PC-9 (cell line): ENCODE results near the gene BACH1.

Experiments used
- EZH2 ChIP-seq: fragments of 200-600 bp; sonication (generic); IDR thresholded peaks from 2 replicates; pipeline ENCODE4 v1.8.0; 2017; ENCODE audit warnings: antibody characterized with exemption, low read depth
- TF ChIP-seq, protein P1 (sequence below): fragments of 200-600 bp; sonication (generic); conservative IDR thresholded peaks from 2 replicates; pipeline ENCODE4 v1.6.1; 2017; ENCODE audit warnings: mixed run types, antibody characterized with exemption, mild to moderate bottlenecking, moderate library complexity

DNA sequence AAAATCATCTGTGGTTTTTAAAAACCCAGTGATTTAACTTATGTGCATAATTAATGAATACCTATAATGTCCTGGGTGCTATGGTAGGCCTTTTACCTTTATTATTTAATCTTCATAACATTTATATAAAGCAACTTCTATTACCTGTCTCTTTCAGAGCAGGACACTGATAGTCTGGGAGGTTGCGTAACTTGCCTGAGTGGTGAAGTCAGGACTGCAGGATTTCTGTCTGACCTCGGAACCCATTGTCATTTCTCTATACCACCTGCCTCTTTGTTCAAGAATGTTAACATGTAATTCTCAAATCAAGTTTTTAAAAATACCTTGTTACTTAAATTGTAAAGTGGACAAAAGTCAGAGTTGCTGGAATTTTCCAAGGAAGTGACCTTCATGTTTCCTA lies 41.0 kb upstream of the BACH1 start:
- TF ChIP-seq, protein P1, sequence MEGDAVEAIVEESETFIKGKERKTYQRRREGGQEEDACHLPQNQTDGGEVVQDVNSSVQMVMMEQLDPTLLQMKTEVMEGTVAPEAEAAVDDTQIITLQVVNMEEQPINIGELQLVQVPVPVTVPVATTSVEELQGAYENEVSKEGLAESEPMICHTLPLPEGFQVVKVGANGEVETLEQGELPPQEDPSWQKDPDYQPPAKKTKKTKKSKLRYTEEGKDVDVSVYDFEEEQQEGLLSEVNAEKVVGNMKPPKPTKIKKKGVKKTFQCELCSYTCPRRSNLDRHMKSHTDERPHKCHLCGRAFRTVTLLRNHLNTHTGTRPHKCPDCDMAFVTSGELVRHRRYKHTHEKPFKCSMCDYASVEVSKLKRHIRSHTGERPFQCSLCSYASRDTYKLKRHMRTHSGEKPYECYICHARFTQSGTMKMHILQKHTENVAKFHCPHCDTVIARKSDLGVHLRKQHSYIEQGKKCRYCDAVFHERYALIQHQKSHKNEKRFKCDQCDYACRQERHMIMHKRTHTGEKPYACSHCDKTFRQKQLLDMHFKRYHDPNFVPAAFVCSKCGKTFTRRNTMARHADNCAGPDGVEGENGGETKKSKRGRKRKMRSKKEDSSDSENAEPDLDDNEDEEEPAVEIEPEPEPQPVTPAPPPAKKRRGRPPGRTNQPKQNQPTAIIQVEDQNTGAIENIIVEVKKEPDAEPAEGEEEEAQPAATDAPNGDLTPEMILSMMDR: no peak
- no peak for TF ChIP-seq EZH2
